NCI-H446 treated with DMSO at 0.1 percent for 48 hours (cell line): ENCODE results near the gene MFSD8.
"Not testable (repeated sequence)": the region's sequence is repeated elsewhere in the genome, so short reads cannot be mapped to it uniquely, and the experiment has no call there.

Source experiments
- DNase-seq: peaks from one replicate; lab custom pipeline; 2025; lab: John Stamatoyannopoulos, UW

Gene MFSD8, protein sequence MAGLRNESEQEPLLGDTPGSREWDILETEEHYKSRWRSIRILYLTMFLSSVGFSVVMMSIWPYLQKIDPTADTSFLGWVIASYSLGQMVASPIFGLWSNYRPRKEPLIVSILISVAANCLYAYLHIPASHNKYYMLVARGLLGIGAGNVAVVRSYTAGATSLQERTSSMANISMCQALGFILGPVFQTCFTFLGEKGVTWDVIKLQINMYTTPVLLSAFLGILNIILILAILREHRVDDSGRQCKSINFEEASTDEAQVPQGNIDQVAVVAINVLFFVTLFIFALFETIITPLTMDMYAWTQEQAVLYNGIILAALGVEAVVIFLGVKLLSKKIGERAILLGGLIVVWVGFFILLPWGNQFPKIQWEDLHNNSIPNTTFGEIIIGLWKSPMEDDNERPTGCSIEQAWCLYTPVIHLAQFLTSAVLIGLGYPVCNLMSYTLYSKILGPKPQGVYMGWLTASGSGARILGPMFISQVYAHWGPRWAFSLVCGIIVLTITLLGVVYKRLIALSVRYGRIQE

DNA sequence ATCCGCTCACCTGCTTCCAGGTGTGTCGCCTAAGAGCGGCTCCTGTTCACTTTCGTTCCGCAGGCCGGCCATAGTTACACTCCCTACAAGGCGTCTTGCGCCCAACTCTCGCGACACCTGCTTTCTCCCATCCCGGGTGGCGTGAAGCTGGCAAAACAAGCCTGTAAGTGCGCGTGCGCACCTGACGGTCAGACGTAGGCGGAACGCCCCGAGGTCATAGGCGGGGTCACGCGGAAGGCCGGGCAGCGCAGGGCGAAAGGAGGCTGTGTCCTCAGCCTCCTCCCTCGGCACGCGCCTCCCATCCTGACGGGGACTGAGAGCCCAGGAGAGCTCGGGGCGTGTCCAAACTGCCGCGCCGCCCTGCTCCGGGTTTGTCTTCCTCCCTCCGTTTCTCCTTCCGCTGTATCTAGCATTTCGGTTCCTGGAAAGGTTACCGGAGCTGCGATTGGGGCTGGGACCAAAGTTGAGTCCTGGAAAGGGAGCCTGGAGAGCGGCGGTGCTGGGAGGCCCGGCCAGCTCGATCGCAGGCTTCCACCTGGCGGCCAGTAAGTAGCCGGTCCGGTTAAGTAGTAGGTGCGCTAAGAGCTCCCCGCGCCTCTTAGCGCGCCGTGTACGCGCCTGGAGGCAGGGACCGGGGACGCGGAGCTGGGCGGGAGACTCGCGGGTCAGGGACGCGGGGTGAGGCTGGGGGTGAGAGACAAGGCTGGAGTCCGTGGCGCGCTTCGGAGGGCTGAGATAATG is at the start of gene MFSD8, which contains the start of gene ABHD18:
Gene MFSD8 (minus strand): TSS at position 112 of the 741 bp plus-strand sequence. CDS start 40 bp downstream, at position 72.
Gene ABHD18 (plus strand): TSS at position 345 of the 741 bp plus-strand sequence. CDS start 17,550 bp downstream, outside the sequence.
- DNase-seq = peak; percentile 93

DNA sequence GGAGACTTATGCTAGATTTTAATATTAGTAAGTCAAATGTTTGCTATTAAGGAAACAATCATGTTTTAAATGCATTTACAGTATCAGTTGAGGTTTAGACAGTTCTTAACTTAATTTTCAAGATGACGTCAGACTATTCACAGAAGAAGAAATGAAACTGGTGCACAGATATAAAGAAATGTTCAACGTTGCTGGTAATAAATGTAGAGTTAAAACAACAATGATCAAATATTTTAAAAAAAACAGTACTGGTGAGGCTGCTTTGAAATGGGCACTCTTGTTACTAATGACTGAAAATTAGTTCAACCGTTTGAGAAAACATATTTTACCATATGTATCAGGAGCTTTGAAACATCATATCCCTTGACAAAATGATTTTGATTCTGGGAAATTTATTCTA is 44.5 kb upstream of the MFSD8 start:
- DNase-seq = no peak

DNA sequence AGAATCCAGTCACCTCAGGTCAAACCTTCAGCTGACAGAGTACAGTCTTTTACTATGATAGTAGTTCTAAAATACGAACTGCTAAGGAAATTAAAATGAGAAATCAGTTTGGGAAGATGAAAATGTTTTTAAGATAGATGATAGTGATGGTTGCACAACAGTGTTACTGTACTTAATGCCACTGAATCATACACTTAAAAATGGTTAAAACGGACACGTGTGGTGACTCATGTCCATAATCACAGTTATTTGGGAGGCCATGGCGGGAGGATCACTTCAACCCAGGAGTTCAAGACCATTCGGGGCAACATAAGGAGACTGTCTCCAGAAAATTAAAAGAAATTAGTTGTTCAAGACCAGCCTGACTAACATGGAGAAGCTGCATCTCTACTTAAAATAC is 41.6 kb upstream of the MFSD8 start:
- no peak for DNase-seq

DNA sequence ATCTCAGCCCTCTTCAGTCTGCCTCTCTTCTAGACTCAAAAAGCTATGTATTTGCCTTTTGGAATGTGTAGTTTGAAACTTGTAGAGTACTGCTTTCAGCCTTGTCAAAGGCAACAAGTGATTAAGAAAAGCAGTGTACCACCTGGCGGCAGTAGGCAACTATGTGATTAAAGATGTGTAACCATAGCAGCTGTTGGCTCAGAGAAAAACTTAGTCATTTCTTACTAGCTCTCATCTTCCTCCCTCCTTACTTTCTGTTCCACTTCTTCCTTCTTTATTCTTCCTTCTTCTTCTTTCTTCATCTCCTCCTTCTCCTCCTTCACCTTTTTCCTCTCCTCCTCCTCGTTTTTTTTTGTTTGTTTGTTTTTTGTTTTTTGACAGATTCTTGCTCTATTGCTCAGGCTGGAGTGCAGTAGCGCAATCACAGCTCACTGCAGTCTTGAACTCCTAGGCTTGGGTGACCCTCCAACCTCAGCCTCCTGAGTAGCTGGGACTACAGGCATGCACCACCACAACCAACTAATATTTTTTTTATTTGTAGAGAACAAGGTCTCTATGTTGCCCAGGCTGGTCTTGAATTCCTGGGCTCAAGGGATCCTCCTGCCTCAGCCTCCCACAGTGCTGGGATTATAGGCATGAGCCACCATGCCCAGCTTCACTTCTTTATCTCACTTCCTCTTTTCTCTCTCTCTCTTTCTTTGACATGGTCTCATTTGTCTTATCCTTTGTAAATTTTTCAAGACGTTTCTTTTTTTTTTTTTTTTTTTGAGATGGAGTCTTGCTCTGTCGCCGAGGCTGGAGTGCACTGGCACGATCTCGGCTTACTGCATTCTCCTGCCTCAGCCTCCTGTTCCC is 32.8 kb upstream of the MFSD8 start:
- DNase-seq = no peak

DNA sequence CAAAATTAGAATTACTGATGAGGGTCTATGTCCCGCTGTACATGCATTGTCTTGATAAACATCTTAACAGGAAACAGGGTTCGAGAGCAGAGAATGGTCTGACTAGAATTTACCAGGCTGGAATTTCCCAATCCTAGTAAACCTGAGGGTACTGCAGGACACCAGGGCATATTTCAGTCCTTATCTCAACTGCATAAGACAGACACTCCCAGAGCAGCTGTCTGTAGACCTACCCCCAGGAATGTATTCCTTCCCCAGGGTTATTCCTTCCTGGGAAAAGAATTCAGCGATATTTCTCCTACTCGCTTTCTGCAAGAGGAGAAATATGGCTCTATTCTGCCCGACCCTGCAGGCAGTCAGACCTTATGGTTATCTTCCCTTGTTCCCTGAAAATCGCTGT is 31.5 kb upstream of the MFSD8 start:
- DNase-seq = not testable (repeated sequence)

DNA sequence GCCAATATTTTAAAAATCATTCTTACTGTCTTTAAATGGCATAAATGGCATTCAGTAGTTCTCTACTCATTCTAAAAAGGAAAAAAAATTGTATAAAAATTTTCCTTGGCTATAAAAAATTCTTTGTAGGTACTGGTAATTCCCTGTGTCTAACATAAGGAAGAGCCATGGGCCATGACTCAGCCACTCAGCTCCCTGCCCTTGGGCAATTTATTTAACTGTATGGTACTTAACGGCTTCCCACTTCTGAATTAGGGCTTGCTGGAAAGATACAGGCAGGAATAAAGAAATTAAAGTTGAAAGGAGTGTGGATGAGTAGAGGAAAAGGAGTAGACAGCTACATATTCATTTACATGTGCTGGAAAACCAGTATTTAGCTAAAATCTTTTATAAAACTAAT is 30.8 kb upstream of the MFSD8 start:
- no peak for DNase-seq

DNA sequence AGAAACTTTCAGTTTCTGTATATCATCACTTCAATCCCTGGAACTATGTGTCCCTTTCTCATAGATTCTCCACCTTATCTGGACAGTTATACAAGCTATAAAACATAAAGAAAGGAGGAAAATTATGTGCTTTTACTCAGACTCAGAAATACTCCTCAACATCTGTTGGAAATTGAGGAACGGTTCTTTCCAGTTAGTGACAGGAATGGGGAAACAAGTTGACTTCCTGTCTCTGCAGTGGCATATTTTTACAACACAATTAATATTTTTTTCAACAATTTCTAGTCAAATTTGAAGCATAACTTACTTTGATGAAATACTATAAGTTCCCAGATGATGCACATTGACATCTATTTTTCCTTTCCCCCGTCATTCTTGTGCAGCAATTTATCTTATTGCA is 28.2 kb upstream of the MFSD8 start:
- DNase-seq = no peak

DNA sequence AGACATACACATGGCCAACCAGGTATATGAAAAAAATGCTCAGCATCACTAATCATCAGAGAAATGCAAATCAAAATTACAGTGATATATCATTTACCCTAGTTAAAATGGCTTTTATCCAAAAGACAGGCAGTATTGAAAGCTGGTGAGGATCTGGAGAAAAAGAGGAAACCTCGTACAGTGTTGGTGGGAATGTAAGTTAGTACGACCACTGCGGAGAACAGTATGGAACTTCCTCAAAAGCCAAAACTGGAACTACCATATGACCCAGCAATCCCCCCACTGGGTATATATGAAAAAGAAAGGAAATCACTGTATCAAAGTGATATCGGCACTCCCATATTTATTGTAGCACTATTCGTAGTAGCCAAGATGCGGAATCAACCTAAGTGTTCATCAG is 23.7 kb upstream of the MFSD8 start:
- no peak for DNase-seq

DNA sequence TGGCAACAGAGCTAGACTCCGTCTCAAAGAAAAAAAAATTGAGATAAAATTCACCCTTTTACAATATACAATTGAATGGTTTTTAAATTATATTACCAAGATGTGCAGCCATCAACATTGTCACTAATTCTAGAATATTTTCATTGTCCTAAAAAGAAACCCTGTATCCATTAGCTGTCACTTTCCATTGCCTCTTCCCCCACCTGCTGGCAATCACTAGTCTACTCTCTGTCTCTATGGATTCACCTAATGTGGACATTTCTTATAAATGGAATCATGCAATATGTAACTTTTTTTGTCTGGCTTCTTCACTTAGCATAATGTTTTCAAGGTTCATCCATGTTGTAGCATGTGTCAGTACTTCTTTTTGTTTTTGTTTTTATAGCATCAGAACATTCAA is 21.0 kb upstream of the MFSD8 start:
- no peak for DNase-seq

DNA sequence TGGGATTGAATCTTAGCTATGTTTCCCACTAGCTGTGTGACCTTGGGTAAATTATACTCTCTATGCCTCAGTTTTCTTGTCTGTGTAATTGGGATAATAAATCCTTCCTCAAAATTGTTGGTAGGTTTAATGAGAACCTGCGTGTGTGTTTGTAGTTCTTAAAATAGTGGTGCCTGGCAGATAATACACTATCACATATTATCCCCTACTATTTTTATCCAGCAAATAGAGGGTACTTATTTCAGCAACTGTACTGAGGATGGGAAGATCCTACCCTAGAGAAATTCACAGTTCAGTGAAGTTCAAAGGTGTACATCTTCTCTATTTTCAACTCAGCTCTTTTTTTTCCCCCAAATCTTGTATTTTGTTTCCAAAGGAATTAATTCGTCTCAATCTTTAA is 17.5 kb upstream of the MFSD8 start:
- no peak for DNase-seq

DNA sequence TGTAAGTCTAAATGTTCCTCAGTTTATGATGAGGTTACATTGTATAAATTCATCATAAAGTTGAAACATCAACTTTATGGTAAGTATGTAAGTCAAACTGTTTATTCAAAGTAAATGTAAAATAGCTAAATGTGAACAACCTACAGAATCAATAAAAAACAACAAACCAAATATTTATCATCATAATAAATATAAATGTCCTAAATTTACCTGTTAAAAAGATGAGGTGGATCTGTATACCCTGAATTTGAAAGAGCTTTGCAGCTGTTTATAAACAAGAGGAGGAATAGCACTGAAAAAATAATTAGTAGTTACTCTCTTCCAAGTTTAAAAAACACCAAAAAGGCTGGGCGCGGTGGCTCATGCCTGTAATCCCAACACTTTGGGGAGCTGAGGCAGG is 14.0 kb upstream of the MFSD8 start:
- DNase-seq = no peak

DNA sequence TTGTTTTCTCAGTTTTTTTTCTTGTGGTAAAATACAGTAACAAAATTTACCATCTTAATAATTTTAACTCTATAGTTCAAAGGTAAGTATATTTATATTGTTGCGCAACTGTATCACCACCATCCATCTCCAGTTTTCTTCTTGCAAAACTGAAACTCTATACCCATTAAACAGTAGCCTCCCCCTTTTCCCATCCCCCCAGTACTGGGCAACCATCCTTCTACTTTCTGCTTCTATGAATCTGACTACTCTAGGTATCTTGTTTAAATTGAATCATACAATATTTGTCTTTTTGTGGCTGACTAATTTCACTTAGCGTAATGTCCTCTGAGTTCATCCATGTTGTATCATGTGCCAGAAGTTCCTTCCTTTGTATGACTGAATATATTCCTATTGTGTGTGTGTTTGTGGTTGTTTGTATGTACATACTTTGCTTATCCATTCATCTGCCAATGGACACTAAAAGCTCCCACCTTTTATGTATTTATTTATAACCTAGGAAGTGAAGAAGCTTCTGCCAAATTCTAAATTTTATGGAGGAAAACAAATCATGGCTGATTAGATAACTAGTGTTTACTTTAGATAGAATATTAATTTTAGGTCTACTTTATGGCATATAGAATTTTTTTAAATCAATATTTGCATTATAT is 10.3 kb upstream of the MFSD8 start:
- no peak for DNase-seq

DNA sequence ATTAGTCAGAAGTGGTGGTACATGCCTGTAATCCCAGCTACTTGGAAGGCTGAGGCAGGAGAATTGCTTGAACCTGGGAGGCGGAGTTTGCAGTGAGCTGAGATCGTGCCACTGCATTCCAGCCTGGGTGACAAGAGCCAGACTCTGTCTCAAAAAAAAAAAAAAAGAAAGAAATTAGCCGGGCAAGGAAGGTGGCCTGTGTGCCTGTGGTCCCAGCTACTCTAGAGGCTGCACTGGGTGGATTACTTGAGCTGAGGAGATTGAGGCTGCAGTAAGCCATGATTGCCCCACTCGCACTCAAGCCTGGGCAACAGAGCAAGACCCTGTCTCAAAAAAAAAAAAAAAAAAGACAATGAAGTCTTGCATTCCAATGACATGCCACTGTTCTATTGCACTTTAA is 6.0 kb upstream of the MFSD8 start:
- DNase-seq = not testable (repeated sequence)

DNA sequence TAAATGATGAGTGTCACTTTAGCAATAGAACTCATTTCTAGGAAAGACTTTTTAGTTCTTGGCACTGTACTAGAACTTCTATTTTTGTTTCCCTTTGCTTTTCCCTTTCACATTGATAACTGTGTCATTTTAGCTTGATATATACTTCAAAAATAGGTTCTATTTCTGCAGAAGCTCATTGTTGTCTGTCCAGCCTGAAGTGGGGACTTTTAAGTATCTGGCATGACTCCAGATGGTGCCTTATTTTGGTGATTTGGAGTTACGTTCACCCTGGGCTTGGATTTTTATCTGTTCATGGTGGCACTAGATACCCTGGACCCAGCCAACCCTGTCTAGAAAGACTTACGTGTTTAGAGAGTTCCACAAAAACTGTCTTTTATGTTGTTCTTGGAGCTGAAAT is 3.6 kb upstream of the MFSD8 start:
- DNase-seq = no peak

DNA sequence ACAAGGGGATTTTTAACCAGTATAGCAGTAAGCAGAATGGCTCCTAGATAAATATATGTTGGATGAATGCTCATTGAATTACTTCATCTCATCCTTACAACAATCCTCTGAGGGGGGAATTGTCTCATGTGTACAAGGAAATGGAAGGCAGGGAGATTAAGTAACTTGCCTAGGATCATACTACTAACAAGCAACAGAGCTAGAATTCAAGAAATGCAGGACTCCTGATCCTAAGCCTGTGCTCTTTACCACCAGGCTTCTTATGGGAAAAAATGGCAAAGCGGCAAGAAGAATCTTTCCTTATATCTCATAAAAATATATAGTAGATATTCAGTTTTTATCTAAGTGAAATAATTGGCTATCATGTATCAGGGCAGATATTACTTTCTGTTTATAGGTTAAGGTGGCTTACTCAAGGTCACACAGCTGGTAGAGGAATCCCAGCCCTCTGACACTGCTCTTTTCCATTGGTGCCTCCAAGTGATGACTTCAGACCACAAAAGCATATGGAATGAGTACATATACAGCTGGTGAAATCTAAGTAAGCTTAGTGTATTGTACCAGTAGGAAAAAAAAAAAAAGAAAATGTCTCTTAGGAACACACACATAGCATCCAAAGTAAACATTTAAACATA is 2.3 kb upstream of the MFSD8 start:
- no peak for DNase-seq

DNA sequence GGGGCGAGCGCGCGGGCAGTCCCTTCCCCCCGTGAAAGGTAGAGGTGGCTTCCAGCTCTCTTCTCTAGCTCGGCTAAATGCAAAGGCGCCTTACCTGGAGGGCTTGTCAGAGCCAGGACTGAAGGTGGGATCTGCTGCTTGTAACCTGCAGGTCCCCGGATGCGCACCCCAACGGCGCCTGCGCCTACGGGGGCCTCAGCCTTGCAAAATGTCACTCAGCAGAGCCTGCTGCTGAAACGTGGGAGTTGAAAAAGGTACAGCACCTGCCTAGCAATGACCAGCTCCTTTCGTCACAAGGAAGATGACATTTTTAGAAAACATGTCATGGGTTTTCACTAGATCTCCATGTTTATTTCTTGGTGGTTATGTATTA is 816 bp upstream of the MFSD8 start:
- DNase-seq = no peak

DNA sequence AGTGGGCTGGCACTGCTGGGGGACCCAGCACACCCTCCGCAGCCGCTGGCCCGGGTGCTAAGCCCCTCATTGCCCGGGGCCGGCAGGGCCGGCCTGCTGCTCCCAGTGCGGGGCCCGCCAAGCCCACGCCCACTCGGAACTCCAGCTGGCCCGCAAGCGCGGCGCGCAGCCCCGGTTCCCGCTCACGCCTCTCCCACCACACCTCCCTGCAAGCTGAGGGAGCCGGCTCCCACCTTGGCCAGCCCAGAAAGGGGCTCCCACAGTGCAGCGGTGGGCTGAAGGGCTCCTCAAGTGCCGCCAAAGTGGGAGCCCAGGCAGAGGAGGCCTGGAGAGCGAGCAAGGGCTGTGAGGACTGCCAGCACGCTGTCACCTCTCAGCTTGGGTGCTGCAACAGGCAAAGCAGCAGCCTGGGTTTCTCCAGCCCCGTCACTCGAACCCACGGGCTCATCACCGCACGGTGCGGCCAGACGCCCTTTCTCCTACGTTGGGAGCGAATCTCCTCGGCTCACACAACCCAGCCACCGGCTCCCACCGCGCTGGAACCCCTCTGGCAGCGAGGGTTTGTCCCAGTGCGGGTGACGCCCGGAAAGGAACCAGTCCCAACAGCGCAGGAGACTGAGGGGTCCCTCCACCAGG is 429 bp downstream of the MFSD8 start:
- not testable (repeated sequence) for DNase-seq

DNA sequence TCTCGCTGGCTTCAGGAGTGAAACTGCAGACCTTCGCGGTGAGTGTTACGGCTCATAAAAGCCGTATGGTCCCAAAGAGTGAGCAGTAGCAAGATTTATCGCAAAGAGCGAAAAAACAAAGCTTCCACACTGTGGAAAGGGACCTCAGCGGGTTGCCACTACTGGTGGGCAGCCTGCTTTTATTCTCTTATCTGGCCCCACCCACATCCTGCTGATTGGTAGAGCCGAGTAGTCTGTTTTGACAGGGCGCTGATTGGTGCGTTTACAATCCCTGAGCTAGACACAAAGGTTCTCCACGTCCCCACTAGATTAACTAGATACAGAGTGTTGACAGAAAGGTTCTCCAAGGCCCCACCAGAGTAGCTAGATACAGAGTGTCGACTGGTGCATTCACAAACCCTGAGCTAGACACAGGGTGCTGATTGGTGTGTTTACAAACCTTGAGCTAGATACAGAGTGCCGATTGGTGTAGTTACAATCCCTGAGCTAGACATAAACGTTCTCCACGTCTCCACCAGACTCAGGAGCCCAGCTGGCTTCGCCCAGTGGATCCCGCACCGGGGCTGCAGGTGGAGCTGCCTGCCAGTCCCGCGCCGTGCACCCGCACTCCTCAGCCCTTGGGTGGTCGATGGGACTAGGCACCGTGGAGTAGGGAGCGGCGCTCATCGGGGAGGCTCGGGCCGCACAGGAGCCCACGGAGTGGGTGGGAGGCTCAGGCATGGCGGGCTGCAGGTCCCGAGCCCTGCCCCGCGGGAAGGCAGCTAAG is 1.2 kb downstream of the MFSD8 start:
- not testable (repeated sequence) for DNase-seq

DNA sequence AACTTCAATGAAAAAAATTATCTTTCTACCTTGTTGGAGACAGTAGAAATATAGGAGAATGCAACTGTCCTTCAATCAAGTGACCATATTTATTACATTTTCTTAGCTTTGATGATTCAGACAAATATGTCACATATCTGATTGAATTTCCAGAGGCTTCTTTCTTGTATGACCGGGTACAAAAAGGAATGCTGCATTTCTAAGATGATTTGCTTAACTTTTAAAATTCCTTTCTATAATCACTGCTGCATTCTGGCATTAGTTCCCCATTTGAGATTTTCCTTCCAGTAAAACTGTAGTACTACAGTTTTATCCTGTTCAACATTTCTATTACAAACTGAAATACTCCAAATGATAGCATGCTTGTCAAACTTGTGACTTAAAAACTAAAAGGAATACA is 5.2 kb downstream of the MFSD8 start:
- no peak for DNase-seq

DNA sequence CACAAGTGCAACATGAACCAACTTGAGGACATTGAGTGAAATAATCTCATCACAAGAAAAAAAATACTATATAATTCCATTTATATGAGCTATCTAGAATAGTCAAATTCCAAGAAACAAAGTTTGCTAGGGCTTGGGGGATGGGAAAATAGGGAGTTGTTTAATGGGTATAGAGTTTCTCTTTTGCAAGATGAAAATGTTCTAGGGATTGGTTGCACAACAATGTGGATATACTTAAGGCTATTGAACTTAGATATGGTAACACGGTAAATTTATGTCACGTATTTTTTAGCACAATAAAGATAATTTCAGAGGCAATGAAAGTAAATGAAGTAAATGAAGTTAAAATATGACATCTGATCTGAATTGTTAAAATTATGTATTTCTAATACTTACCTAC is 7.9 kb downstream of the MFSD8 start:
- no peak for DNase-seq
